ENCODE measurements around the gene C1QTNF12. TPM values are rescaled to one million over a fixed set of nuclear protein-coding genes. Genes with fewer than 3 reads are reported as not detected.
A peak's percentile ranks its signal among the peaks of the same experiment; 100 is the strongest.

C1QTNF12 gene
- total and polyA plus RNA-seq, 7 donors: 0.13 to 1.4 (median 0.86) TPM

GRCh38 chr1:1200876-1201810 lies 45.4 kb downstream of the C1QTNF12 start:
- Histone ChIP-seq H3K4me1 (peaks cover 6% of the 10 kb centered on the region), H3K9me3 (no peaks in the 10 kb centered on the region), H3K27me3 (ENCODE audit: insufficient read depth in 3 of 3, low read length in 2 of 3) (peaks cover 0 to 34% (median 7%) of the 10 kb centered on the region in 3 donors), H3K27ac (no peak overlapping the region), H3K36me3 (ENCODE audit: insufficient read depth in 1 of 2, low read depth in 1 of 2) (no peaks in the 10 kb centered on the region), H3K4me3 (peak overlapping the region; percentile 59)
- ATAC-seq: peak in 3 of 4 donors; percentile 30 to 35 (median 30)
- TF ChIP-seq CTCF (IDR thresholded peaks at IDR 0.05): no peak
- intact Hi-C loops (cut with DNase I): no loop called here
- peak; percentile 62 to 66 for DNase-seq
- WGBS, 3 donors: 3 to 11% (median 3%) methylated on average over 34 to 109 of the region's 109 CpGs

- Histone ChIP-seq H3K9me3 (peaks cover 2% of the 10 kb centered on the region), H3K27ac (no peak overlapping the region), H3K27me3 (ENCODE audit: insufficient read depth in 3 of 3, low read length in 2 of 3) (peaks cover 0 to 25% (median 3%) of the 10 kb centered on the region in 3 donors), H3K4me3 (peak overlapping the region; percentile 59), H3K4me1 (no peaks in the 10 kb centered on the region), H3K36me3 (ENCODE audit: insufficient read depth in 1 of 2, low read depth in 1 of 2) (no peaks in the 10 kb centered on the region)
- intact Hi-C loops (cut with DNase I): no loop called here
- 72 to 79% (median 74%) methylated on average over 26 to 31 of the region's 31 CpGs for WGBS, 3 donors
- no peak for TF ChIP-seq CTCF (IDR thresholded peaks at IDR 0.05)
- DNase-seq (peak; percentile 9 to 50), ATAC-seq (no peak)
These were observed 46.3 kb downstream of the C1QTNF12 start for GRCh38 chr1:1199961-1200875.

- peak; percentile 11 to 42 for DNase-seq
- Histone ChIP-seq H3K36me3 (ENCODE audit: insufficient read depth in 1 of 2, low read depth in 1 of 2) (no peaks in the 10 kb centered on the region), H3K4me3 (no peak overlapping the region), H3K27ac (no peak overlapping the region), H3K4me1 (no peaks in the 10 kb centered on the region), H3K9me3 (peaks cover 10% of the 10 kb centered on the region), H3K27me3 (ENCODE audit: insufficient read depth in 3 of 3, low read length in 2 of 3) (peaks cover 0 to 23% (median 3%) of the 10 kb centered on the region in 3 donors)
- intact Hi-C loops (cut with DNase I): no loop called here
- ATAC-seq: no peak
- 78 to 84% (median 81%) methylated on average over 22 of the region's 22 CpGs for WGBS, 3 donors
- no peak for TF ChIP-seq CTCF (IDR thresholded peaks at IDR 0.05)
These were observed 47.2 kb downstream of the C1QTNF12 start for GRCh38 chr1:1199141-1199960.

- TF ChIP-seq CTCF (IDR thresholded peaks at IDR 0.05): no peak
- Histone ChIP-seq H3K36me3 (ENCODE audit: insufficient read depth in 1 of 2, low read depth in 1 of 2) (no peaks in the 10 kb centered on the region), H3K27me3 (ENCODE audit: insufficient read depth in 3 of 3, low read length in 2 of 3) (peaks cover 0 to 23% (median under 1%) of the 10 kb centered on the region in 3 donors), H3K9me3 (peaks cover 15% of the 10 kb centered on the region), H3K4me1 (no peaks in the 10 kb centered on the region), H3K4me3 (no peak overlapping the region), H3K27ac (no peak overlapping the region)
- intact Hi-C loops (cut with DNase I): no loop called here
- ATAC-seq (no peak), DNase-seq (peak; percentile 11 to 38)
- 67 to 70% (median 67%) methylated on average over 22 to 23 of the region's 23 CpGs for WGBS, 3 donors
These were observed 47.9 kb downstream of the C1QTNF12 start for GRCh38 chr1:1198423-1199140.
